ENCODE results near the gene ADSL. TPM values are rescaled to one million over a fixed set of nuclear protein-coding genes. Genes with fewer than 3 reads are reported as not detected.

Gene ADSL
- total and polyA plus RNA-seq, 10 donors = 39.1 to 77.7 (median 51.7) TPM

- Histone ChIP-seq H3K9me3 (no peaks in the 10 kb centered on the region), H3K4me1 (peaks cover 19 to 81% (median 63%) of the 10 kb centered on the region in 6 donors), H3K36me3 (peaks cover 0 to 100% (median 77%) of the 10 kb centered on the region in 6 donors), H3K27me3 (replicated peaks in 1 of 7) (no peaks in the 10 kb centered on the region), H3K4me3 (no peak overlapping the region), H3K27ac (peak overlapping the region in 5 of 8 donors; percentile 14 to 87 (median 77))
- TF ChIP-seq CTCF (IDR thresholded peaks at IDR 0.05 in 8 of 11, conservative IDR thresholded peaks at IDR 0.05 in 3 of 11) = no peak
- TF ChIP-seq POLR2AphosphoS5 (IDR thresholded peaks at IDR 0.05) = peak in 2 of 3 donors; percentile 5 to 40
- no peak for TF ChIP-seq POLR2A (IDR thresholded peaks at IDR 0.05)
- 56 to 71% (median 60%) methylated on average over 18 to 42 of the region's 42 CpGs for WGBS, 5 donors
- intact Hi-C loops (cut with DNase I; ENCODE audit: low total_unique reads) = no loop called here
- DNase-seq = peak; percentile 84
Measured at GRCh38 chr22:40418366-40419201, 72.3 kb downstream of the ADSL start.

DNA sequence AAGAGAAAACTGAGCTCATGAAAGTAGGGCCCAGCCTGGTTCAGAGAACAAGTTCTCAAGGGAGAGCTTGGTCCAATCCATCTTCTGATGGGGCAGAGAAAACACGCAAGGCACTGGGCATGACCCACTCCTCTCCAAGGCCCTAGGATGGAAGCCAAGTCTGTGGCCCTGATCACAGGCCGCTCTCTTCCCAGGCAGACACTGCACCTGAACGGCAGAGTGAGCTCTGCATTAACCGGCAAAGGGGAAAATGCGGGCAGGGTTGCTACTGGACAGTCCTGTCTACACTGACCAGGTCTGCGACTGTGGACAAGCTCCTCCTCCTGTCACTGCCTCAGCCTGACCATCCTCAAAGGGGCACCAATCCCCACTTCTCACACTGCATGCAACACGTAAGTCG lies 73.4 kb downstream of the ADSL start:
- WGBS, 5 donors = 89 to 96% (median 93%) methylated on average over 5 to 8 of the region's 8 CpGs
- Histone ChIP-seq H3K9me3 (no peaks in the 10 kb centered on the region), H3K27ac (peak overlapping the region in 2 of 8 donors; percentile 2 to 79), H3K4me1 (peaks cover 19 to 80% (median 54%) of the 10 kb centered on the region in 6 donors), H3K4me3 (no peak overlapping the region), H3K36me3 (peaks cover 0 to 100% (median 87%) of the 10 kb centered on the region in 6 donors), H3K27me3 (replicated peaks in 1 of 7) (no peaks in the 10 kb centered on the region)
- TF ChIP-seq POLR2A (IDR thresholded peaks at IDR 0.05) = no peak
- TF ChIP-seq POLR2AphosphoS5 (IDR thresholded peaks at IDR 0.05) = peak in 1 of 3 donors; percentile 7
- DNase-seq = peak; percentile 62
- intact Hi-C loops (cut with DNase I; ENCODE audit: low total_unique reads) = no loop called here

- H3K36me3 ChIP-seq = peaks cover 0 to 100% (median 95%) of the 10 kb centered on the region in 6 donors
- 92 to 97% (median 94%) methylated on average over 9 to 18 of the region's 18 CpGs for WGBS, 5 donors
- peaks cover 14 to 73% (median 46%) of the 10 kb centered on the region in 6 donors for H3K4me1 ChIP-seq
- peak; percentile 66 for DNase-seq
- no peak overlapping the region for H3K4me3 ChIP-seq
- H3K27ac ChIP-seq = no peak overlapping the region
- H3K27me3 ChIP-seq (replicated peaks in 1 of 7) = no peaks in the 10 kb centered on the region
- no peaks in the 10 kb centered on the region for H3K9me3 ChIP-seq
- intact Hi-C loops (cut with DNase I; ENCODE audit: low total_unique reads) = no loop called here
- TF ChIP-seq CTCF (IDR thresholded peaks at IDR 0.05 in 8 of 11, conservative IDR thresholded peaks at IDR 0.05 in 3 of 11) (no peak), POLR2AphosphoS5 (IDR thresholded peaks at IDR 0.05) (peak in 1 of 3 donors; percentile 58)
Measured at GRCh38 chr22:40420341-40421081, 74.2 kb downstream of the ADSL start.

GRCh38 chr22:40421082-40421350 lies 74.7 kb downstream of the ADSL start:
- WGBS, 5 donors = 90 to 95% (median 94%) methylated on average over 4 of the region's 4 CpGs
- H3K27me3 ChIP-seq (replicated peaks in 1 of 7) = no peaks in the 10 kb centered on the region
- H3K9me3 ChIP-seq = no peaks in the 10 kb centered on the region
- peaks cover 0 to 100% (median 99%) of the 10 kb centered on the region in 6 donors for H3K36me3 ChIP-seq
- TF ChIP-seq POLR2A (IDR thresholded peaks at IDR 0.05) (no peak), CTCF (IDR thresholded peaks at IDR 0.05 in 8 of 11, conservative IDR thresholded peaks at IDR 0.05 in 3 of 11) (no peak), POLR2AphosphoS5 (IDR thresholded peaks at IDR 0.05) (no peak)
- intact Hi-C loops (cut with DNase I; ENCODE audit: low total_unique reads) = no loop called here
- no peak overlapping the region for H3K27ac ChIP-seq
- peak; percentile 41 for DNase-seq
- peaks cover 9 to 73% (median 43%) of the 10 kb centered on the region in 6 donors for H3K4me1 ChIP-seq
- H3K4me3 ChIP-seq = no peak overlapping the region

Measured in spleen (tissue), 11 donors.